GM12875 (cell line): Measurements from ENCODE around the gene FAM9C.

Experiments
- H3K4me3 ChIP-seq: one replicate; pipeline ENCODE4 v1.5.1; 2011; ENCODE audit warnings: low read depth, low read length, control low read depth
- TF ChIP-seq, protein P1 (sequence below): IDR thresholded peaks from 2 replicates; pipeline ENCODE4 v1.5.1; 2011; ENCODE audit warnings: low read depth, mild to moderate bottlenecking, control low read depth, inconsistent platforms, low read length, moderate library complexity, borderline replicate concordance; ENCODE audit not compliant: insufficient read depth

FAM9C gene

DNA sequence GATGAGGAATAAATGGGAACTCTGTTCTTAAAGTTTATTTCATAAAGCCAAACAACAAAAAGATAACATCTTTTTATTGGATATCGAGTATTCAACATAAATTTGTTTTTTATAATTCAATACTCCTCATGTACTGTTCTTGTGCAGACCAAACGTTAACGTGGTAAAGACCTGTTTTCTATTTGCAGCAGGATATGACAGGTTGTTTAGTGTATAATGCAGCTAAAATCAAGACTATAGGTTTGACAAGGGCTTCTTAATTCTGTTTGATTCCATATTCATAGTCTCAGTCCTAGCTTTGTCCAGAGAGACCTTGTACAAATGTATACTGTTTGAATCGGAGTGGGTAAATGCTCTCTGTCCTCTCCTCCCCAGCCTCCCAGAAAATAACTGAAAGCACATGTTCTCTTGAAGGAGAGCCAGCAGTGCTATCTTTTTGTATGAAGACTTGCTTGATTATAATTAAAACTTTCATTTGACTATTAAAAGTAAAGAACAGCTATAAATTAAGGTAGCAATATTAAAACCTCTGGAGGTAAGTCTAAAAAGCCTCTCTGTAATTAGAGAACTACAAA, 51.8 kb downstream of the FAM9C start:
- TF ChIP-seq, protein P1, sequence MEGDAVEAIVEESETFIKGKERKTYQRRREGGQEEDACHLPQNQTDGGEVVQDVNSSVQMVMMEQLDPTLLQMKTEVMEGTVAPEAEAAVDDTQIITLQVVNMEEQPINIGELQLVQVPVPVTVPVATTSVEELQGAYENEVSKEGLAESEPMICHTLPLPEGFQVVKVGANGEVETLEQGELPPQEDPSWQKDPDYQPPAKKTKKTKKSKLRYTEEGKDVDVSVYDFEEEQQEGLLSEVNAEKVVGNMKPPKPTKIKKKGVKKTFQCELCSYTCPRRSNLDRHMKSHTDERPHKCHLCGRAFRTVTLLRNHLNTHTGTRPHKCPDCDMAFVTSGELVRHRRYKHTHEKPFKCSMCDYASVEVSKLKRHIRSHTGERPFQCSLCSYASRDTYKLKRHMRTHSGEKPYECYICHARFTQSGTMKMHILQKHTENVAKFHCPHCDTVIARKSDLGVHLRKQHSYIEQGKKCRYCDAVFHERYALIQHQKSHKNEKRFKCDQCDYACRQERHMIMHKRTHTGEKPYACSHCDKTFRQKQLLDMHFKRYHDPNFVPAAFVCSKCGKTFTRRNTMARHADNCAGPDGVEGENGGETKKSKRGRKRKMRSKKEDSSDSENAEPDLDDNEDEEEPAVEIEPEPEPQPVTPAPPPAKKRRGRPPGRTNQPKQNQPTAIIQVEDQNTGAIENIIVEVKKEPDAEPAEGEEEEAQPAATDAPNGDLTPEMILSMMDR: no peak
- H3K4me3 ChIP-seq: no peak overlapping the region

DNA sequence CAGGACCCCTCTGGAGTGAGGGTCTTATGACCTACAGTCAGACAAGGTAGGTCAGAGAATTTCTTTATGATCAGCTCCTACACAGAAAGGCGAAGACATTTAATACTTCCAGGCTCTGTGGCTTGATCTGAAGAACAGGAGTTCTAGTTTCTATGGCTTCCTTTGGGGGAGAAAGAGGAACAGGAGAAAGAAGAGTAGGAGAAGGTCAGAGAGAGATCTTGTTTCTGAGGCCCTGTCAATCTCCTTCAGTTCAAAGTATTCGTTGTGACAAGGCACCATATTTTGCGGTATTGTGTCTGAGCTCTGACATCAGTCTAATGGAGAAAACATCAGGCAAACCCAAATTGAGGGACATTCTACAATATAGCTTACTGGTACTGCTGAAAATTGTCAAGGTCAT, 52.8 kb downstream of the FAM9C start:
- TF ChIP-seq, protein P1: no peak
- H3K4me3 ChIP-seq: no peak overlapping the region

DNA sequence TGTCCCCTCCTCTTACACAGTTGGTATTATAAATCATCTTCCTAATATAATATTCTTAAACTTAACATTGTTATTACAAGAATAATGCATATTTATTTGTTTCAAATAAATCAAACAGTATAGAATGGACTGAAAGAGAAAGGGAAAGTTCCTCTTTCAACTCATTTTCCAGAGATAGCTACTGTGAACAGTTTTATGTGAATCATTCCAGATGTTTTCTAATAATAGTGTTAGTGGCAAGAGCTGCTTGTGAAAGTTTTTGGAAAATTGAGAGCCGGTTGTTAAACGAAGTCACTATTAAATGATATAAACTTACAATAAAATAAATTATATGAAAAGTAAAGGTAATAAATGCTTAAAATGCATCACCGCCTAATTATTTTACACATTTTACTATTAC, 55.0 kb downstream of the FAM9C start:
- H3K4me3 ChIP-seq: no peak overlapping the region
- TF ChIP-seq, protein P1: no peak

DNA sequence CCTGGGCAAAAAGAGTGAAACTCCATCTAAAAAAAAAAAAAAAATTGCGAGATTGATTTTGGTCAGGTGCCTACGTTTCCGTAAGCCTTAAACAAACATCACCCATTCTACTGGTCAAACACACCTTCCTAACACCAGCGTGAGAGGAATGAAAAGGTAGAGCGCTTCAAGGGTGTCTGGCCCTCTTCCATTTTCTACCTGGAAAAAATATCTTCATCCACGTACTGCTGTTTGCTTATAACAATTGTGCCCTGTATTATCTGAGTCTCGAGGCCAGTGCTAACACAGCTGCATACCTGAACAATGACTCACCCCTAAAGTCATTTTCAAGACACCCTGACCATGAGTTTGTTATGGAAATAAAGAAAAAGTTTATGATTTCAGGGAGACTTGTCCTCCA, 55.6 kb downstream of the FAM9C start:
- TF ChIP-seq, protein P1: no peak
- no peak overlapping the region for H3K4me3 ChIP-seq

DNA sequence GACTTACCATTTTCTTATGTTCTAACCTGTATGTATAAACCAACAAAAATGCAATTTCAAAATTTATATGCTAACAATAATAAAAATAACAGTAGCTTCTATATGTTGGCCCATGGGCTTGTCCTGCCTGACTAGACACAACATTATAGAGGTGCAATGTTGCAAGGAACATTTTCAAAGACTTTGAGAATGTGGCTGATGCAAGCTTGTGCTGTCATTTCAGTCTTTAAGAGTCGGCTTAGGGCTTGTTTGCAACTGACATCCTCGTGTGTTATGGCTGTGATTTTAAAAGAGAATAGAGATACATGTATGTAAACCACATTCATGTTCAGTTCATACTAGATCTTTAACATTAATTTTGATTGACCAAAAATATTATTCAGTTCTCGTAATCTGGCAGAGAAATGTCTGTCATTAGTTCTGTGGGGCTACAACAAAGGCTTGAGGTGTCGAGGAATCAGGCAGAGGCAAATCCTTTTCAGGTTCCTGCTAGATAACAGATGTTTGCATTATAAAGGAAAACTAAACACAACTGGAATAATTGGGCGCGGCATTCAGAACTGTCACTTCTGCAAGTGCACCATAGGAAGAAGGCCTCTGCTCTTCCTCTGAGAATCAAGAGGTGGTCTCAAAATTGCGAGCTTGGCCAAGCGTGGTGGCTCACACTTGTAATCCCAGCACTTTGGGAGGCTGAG, 56.4 kb downstream of the FAM9C start:
- TF ChIP-seq, protein P1: no peak
- H3K4me3 ChIP-seq: no peak overlapping the region

DNA sequence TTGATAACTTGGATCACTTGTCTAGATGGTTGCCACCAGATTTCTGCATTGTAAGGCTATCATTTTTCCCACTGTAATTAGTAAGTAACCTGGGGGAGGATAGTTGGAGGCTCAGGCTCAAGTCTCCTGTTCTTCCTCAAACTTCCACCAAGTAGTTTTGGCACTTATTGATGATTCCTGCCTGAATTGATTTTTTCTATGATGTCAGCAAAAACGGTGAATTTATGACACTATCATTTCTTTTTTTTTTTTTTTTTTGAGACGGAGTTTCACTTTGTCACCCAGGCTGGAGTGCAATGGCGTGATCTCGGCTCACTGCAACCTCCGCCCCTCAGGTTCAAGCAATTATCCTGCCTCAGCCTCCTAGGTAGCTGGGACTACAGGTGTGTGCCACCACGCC, 57.1 kb downstream of the FAM9C start:
- H3K4me3 ChIP-seq: no peak overlapping the region
- TF ChIP-seq, protein P1: no peak

DNA sequence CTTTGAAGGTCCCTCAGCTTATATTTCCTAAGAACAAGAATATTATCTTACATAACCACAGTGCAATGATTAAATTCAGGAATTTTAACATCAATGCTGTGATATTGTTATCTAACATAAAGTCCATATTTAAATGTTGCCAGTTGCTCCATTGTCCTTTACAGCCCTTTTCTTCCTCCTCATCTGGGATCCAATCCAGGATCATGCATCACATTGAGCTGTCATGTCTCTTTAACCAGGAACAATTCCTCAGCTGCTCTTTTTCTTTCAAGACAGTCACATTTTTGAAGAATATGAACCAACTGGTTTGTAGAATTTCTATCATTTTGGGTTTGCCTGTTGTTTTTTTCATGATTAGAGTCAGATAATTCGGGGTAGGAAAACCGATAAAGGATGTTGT, 57.5 kb downstream of the FAM9C start:
- no peak overlapping the region for H3K4me3 ChIP-seq
- TF ChIP-seq, protein P1: no peak
